Myocyte (in vitro differentiated cells): ENCODE measurements around the gene PCDHGB7. TPM values are rescaled to one million over a fixed set of nuclear protein-coding genes. Genes with fewer than 3 reads are reported as not detected.
A peak's percentile ranks its signal among the peaks of the same experiment; 100 is the strongest.
"Not testable (repeated sequence)": the region's sequence is repeated elsewhere in the genome, so short reads cannot be mapped to it uniquely, and the experiment has no call there.

ENCODE experiments used
- DNase-seq: peaks from one replicate; pipeline ENCODE4 v3.0.0-alpha.2; 2012; ENCODE audit warnings: low read depth
- total RNA-seq: library from RNA; depleted of rRNA; stranded (reverse); fragments of >200 nt; gene quantifications from 2 replicates; pipeline ENCODE4 v1.2.3, GENCODE V29; 2014

The PCDHGB7 gene
- total RNA-seq, 1 donor from 2014 or later: 3.4 TPM

DNA sequence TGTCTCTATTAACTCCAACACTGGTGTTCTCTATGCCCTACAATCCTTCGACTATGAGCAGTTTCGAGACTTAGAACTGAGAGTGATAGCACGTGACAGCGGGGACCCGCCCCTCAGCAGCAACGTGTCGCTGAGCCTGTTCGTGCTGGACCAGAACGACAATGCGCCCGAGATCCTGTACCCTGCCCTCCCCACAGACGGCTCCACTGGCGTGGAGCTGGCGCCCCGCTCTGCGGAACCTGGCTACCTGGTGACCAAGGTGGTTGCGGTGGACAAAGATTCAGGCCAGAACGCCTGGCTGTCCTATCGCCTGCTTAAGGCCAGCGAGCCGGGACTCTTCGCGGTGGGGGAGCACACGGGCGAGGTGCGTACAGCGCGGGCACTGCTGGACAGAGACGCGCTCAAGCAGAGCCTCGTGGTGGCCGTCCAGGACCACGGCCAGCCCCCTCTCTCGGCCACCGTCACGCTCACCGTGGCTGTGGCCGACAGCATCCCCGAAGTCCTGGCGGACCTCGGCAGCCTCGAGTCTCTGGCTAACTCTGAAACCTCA lies 5.3 kb downstream of the PCDHGB7 start:
- DNase-seq: no peak

DNA sequence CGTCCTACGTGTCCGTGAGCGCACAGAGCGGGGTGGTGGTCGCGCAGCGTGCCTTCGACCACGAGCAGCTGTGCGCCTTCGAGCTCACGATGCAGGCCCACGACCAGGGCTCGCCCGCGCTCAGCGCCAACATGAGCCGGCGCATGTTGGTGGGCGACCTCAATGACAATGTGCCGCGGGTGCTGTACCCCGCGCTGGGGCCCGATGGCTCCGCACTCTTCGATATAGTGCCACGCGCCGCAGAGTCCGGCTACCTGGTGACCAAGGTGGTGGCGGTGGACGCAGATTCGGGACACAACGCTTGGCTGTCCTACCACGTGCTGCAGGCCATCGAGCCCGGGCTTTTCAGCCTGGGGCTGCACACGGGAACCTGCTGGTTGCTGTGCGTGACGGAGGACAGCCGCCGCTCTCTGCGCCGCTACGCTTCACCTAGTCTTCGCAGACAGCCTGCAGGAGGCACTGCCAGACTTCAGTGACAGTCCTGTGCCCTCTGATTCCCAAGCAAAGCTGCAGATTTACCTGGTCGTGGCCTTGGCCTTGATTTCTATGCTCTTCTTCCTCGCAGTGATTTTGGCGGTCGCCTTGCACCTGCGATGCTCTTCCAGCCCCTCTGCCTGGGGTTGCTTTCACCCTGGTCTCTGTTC lies 10.4 kb downstream of the PCDHGB7 start:
- no peak for DNase-seq

DNA sequence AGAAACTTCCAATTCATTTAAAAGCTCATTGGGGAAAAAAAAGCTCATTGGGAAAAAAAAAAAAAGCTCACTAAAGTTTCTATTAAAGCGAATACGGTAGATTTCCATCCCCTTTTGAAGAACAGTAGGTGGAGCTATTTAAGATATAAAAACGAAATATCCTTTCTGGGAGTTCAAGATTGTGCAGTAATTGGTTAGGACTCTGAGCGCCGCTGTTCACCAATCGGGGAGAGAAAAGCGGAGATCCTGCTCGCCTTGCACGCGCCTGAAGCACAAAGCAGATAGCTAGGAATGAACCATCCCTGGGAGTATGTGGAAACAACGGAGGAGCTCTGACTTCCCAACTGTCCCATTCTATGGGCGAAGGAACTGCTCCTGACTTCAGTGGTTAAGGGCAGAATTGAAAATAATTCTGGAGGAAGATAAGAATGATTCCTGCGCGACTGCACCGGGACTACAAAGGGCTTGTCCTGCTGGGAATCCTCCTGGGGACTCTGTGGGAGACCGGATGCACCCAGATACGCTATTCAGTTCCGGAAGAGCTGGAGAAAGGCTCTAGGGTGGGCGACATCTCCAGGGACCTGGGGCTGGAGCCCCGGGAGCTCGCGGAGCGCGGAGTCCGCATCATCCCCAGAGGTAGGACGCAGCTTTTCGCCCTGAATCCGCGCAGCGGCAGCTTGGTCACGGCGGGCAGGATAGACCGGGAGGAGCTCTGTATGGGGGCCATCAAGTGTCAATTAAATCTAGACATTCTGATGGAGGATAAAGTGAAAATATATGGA lies 13.0 kb downstream of the PCDHGB7 start, which contains the start of gene PCDHGA12:
Gene PCDHGA12 (plus strand): TSS at position 176 of the 782 bp plus-strand sequence. CDS start 253 bp downstream, at position 429.
- DNase-seq: peak; percentile 54

DNA sequence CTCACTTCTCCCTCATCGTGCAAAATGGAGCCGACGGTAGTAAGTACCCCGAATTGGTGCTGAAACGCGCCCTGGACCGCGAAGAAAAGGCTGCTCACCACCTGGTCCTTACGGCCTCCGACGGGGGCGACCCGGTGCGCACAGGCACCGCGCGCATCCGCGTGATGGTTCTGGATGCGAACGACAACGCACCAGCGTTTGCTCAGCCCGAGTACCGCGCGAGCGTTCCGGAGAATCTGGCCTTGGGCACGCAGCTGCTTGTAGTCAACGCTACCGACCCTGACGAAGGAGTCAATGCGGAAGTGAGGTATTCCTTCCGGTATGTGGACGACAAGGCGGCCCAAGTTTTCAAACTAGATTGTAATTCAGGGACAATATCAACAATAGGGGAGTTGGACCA lies 13.8 kb downstream of the PCDHGB7 start:
- DNase-seq: no peak

DNA sequence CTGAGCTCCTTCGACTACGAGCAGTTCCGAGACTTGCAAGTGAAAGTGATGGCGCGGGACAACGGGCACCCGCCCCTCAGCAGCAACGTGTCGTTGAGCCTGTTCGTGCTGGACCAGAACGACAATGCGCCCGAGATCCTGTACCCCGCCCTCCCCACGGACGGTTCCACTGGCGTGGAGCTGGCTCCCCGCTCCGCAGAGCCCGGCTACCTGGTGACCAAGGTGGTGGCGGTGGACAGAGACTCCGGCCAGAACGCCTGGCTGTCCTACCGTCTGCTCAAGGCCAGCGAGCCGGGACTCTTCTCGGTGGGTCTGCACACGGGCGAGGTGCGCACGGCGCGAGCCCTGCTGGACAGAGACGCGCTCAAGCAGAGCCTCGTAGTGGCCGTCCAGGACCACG lies 14.8 kb downstream of the PCDHGB7 start:
- DNase-seq: not testable (repeated sequence)

DNA sequence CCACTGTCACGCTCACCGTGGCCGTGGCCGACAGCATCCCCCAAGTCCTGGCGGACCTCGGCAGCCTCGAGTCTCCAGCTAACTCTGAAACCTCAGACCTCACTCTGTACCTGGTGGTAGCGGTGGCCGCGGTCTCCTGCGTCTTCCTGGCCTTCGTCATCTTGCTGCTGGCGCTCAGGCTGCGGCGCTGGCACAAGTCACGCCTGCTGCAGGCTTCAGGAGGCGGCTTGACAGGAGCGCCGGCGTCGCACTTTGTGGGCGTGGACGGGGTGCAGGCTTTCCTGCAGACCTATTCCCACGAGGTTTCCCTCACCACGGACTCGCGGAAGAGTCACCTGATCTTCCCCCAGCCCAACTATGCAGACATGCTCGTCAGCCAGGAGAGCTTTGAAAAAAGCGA lies 15.2 kb downstream of the PCDHGB7 start:
- not testable (repeated sequence) for DNase-seq

DNA sequence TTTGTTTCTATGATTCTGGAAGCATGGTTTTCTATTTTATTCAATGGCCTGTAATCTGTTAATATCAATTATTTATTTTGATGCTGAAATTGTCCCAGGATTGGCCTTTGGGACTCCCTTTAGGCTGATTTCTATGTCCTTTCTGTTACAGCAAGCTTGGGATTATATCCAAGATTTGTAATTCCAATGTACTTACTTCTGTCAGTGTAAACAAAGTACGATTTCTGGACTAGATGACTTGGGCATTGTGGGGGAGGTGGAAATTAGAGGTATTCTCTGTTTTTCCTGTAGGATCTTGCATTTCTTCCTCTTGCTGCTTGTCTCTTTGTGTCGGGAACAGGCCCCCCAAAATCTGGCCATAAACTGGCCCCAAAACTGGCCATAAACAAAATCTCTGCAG lies 16.5 kb downstream of the PCDHGB7 start:
- DNase-seq: no peak

DNA sequence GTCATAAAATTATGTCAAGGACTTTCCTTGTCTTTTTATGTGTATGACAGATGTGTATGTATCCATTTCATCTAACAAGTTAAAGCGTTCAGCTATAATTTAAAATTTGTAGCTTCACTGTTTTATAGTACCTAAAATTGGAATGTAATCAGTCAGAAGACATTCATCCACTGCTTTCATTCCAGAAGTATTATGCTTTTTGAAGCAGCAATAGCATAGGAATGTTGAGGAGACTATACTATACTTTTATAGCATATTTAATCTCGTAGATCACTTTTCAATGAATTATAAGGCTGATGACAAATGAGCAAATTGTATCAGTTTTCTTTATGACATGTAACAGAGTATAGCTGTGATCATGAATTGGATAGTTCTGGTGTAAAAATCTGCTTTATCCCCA lies 19.7 kb downstream of the PCDHGB7 start:
- DNase-seq: no peak

DNA sequence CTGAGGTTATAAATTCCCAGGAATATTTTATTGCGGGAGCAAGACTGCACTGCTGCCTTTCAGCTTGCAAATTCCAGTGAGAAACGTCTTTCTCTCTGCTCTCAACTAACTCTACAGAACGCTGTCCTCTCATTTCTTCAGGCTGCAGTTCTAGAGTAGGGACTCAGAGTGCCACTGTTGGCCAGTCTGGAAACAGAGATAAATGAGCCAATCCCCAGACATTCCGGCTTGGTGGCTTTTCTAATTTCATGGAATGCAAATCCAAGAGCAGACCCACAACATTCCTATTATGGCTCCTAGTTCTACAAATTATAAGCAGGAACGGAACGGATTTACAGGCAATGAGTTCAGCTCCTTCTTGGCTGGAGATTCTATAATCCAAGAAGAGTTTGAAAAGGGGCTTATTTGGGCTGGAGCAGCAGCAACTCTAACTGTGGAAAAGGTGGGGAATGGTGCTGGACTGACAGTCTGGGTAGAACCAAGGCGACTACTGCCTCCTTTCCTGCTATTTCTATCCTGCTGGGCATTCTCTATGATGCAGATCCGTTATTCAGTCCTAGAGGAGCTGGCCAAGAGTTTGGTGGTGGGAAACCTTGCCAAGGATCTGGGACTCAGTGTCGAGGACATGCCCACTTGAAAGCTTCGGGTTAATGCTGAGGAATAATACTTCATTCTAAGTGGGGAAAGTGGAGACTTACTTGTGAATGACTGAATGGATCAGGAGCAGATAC lies 22.1 kb downstream of the PCDHGB7 start:
- peak; percentile 26 for DNase-seq

DNA sequence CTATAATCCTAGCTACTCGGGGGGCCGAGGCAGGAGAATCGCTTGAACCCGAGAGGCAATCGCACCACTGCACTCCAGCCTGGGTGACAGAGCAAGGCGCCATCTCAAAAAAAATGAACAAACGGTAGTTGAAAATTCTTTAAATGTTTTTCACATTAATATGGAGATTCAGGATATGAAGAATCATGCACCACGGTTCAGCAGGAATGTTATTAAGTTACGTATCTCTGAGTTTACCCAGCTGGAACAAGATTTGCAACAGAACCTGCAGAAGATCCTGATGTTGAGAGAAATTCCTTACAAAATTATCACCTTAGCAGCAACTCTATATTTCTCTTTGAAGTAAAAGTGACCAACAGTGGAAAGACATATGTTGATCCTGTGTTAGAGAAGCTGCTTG lies 22.9 kb downstream of the PCDHGB7 start:
- DNase-seq: no peak

DNA sequence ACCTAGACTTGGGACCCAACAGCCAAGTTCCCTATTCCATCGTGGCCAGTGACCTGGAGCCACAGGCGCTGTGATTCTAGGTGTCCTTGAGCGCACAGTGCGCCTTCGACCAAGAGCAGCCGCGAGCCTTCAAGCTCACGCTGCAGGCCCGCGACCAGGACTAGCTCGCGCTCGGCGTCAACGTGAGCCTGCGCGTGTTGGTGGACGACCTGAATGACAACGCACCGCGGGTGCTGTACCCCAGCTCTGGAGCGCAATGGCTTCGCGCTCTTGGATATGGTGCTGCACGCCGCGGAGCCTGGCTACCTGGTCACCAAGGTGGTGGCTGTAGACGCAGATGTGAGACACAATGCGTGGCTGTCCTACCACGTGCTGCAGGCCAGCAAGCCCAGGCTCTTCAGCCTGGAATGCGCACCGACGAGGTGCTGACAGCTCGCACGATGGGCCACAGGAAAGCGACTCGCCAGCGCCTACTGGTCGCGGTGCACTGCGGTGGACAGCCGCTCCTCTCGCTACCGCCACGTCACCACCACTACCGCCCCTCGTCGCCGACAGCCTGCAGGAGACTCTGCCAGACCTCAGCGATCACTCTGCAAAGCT lies 24.2 kb downstream of the PCDHGB7 start:
- no peak for DNase-seq

DNA sequence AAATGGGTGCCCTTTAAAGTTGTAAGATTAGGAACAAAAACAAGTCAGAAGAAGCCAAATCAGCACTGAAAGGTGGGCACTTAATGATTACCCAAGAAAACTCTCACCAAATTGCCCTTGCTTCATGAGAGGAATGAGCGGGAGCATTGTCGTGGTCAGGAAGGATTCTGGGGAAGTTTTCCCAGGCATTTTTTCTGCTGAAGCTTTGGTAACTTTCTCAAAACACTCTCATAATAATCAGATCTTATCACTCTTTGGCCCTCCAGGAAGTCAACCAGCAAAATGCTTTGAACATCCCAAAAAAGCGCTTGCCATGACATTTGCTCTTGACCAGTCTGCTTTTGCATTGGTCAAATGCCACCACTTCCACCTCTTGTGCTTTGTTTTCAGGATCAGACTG lies 47.9 kb downstream of the PCDHGB7 start:
- no peak for DNase-seq

Other genes with a start within 250 kb of the PCDHGB7 start
- gene PCDHB7, start 245.0 kb upstream of the PCDHGB7 start, total RNA-seq: 5.1 and 6.6 TPM in 2 replicates
- gene PCDHB8, start 239.9 kb upstream of the PCDHGB7 start, total RNA-seq: 9.5 and 10.4 TPM in 2 replicates
- gene PCDHB16, start 235.3 kb upstream of the PCDHGB7 start, total RNA-seq: 13.5 and 14.7 TPM in 2 replicates
- gene PCDHB9, start 230.5 kb upstream of the PCDHGB7 start, total RNA-seq: 6.8 TPM in 2 replicates
- gene PCDHB10, start 225.3 kb upstream of the PCDHGB7 start, total RNA-seq: 6.7 and 7.4 TPM in 2 replicates
- 3.9 and 5.3 TPM in 2 replicates for gene PCDHB11, start 218.1 kb upstream of the PCDHGB7 start, total RNA-seq
- 5.4 and 7.2 TPM in 2 replicates for gene PCDHB12, start 209.0 kb upstream of the PCDHGB7 start, total RNA-seq
- gene PCDHB13, start 203.8 kb upstream of the PCDHGB7 start, total RNA-seq: 5.3 and 6.4 TPM in 2 replicates
- gene PCDHB14, start 194.3 kb upstream of the PCDHGB7 start, total RNA-seq: 6.2 and 6.9 TPM in 2 replicates
- 3.1 and 4.6 TPM in 2 replicates for gene PCDHB15, start 172.3 kb upstream of the PCDHGB7 start, total RNA-seq
- gene SLC25A2, start 113.6 kb upstream of the PCDHGB7 start, total RNA-seq: 0.43 and 0.62 TPM in 2 replicates
- gene TAF7, start 96.9 kb upstream of the PCDHGB7 start, total RNA-seq: 97.0 and 116 TPM in 2 replicates
- 5.2 and 5.9 TPM in 2 replicates for gene PCDHGA1, start 87.2 kb upstream of the PCDHGB7 start, total RNA-seq
- 0.94 and 1.1 TPM in 2 replicates for gene PCDHGA2, start 78.9 kb upstream of the PCDHGB7 start, total RNA-seq
- gene PCDHGA3, start 73.8 kb upstream of the PCDHGB7 start, total RNA-seq: 0.48 and 0.57 TPM in 2 replicates
- 8.7 and 9.8 TPM in 2 replicates for gene PCDHGB1, start 67.6 kb upstream of the PCDHGB7 start, total RNA-seq
- 2.9 and 3.3 TPM in 2 replicates for gene PCDHGA4, start 62.7 kb upstream of the PCDHGB7 start, total RNA-seq
- 14.0 and 14.5 TPM in 2 replicates for gene PCDHGB2, start 57.7 kb upstream of the PCDHGB7 start, total RNA-seq
- 1.7 and 2.2 TPM in 2 replicates for gene PCDHGA5, start 53.5 kb upstream of the PCDHGB7 start, total RNA-seq
- gene PCDHGB3, start 47.4 kb upstream of the PCDHGB7 start, total RNA-seq: 1.8 TPM in 2 replicates
- gene PCDHGA6, start 43.8 kb upstream of the PCDHGB7 start, total RNA-seq: 0.88 and 1.8 TPM in 2 replicates
- 1.1 and 2.3 TPM in 2 replicates for gene PCDHGA7, start 34.9 kb upstream of the PCDHGB7 start, total RNA-seq
- 1.1 and 2.2 TPM in 2 replicates for gene PCDHGB4, start 30.0 kb upstream of the PCDHGB7 start, total RNA-seq
- gene PCDHGA8, start 25.0 kb upstream of the PCDHGB7 start, total RNA-seq: 1.6 and 2.2 TPM in 2 replicates
- 0.47 and 1.4 TPM in 2 replicates for gene PCDHGB5, start 19.7 kb upstream of the PCDHGB7 start, total RNA-seq
- gene PCDHGA9, start 14.9 kb upstream of the PCDHGB7 start, total RNA-seq: 0.88 and 1.7 TPM in 2 replicates
- gene PCDHGB6, start 9.7 kb upstream of the PCDHGB7 start, total RNA-seq: 0.78 and 0.96 TPM in 2 replicates
- gene PCDHGA10, start 4.7 kb upstream of the PCDHGB7 start, total RNA-seq: 32.1 and 35.7 TPM in 2 replicates
- 2.0 and 2.1 TPM in 2 replicates for gene PCDHGA11, start 3.4 kb downstream of the PCDHGB7 start, total RNA-seq
- 4.3 and 4.6 TPM in 2 replicates for gene PCDHGA12, start 12.8 kb downstream of the PCDHGB7 start, total RNA-seq
- gene PCDHGC3, start 58.3 kb downstream of the PCDHGB7 start, total RNA-seq: 137 and 170 TPM in 2 replicates
- gene PCDHGC4, start 67.4 kb downstream of the PCDHGB7 start, total RNA-seq: 2.0 and 3.6 TPM in 2 replicates
- 2.0 and 2.6 TPM in 2 replicates for gene PCDHGC5, start 71.4 kb downstream of the PCDHGB7 start, total RNA-seq
- 13.2 and 25.4 TPM in 2 replicates for gene DIAPH1, start 201.3 kb downstream of the PCDHGB7 start, total RNA-seq
- gene HDAC3, start 219.2 kb downstream of the PCDHGB7 start, total RNA-seq: 38.5 and 40.0 TPM in 2 replicates
- 2.2 and 3.3 TPM in 2 replicates for gene RELL2, start 219.3 kb downstream of the PCDHGB7 start, total RNA-seq
- 2.0 and 7.9 TPM in 2 replicates for gene FCHSD1, start 233.7 kb downstream of the PCDHGB7 start, total RNA-seq